GM23338 (cell line): ENCODE results near the gene SLC25A12. TPM values are rescaled to one million over a fixed set of nuclear protein-coding genes. Genes with fewer than 3 reads are reported as not detected.

Experiments used
- ATAC-seq: fragments of 200-7000 bp; cut with Tn5 transposase; 3 replicates; pipeline ENCODE4 v1.9.1; 2020
- DNase-seq: peaks from one replicate; pipeline ENCODE4 v3.0.0-alpha.2; 2015; ENCODE audit warnings: low spot score
- H2AFZ ChIP-seq: fragments of 200-600 bp; sonication (generic); 2 replicates; pipeline ENCODE4 v1.8.0; 2016; ENCODE audit warnings: antibody characterized with exemption, mild to moderate bottlenecking, moderate library complexity
- H3F3A ChIP-seq: fragments of 200-600 bp; sonication (generic); replicated peaks from 2 replicates; pipeline ENCODE4 v1.8.0; 2017; ENCODE audit warnings: antibody characterized with exemption, mixed run types, low read depth
- H3K27ac ChIP-seq: fragments of 200-600 bp; sonication (generic); 2 replicates; pipeline ENCODE4 v1.6.1; 2016; ENCODE audit warnings: low read depth
- H3K27me3 ChIP-seq: fragments of 200-600 bp; sonication (generic); 2 replicates; pipeline ENCODE4 v1.8.0; 2016; ENCODE audit warnings: mild to moderate bottlenecking, mixed run types, moderate library complexity; ENCODE audit not compliant: insufficient read depth
- H3K36me3 ChIP-seq: fragments of 200-600 bp; sonication (generic); 2 replicates; pipeline ENCODE4 v1.8.0; 2016; ENCODE audit warnings: mild to moderate bottlenecking; ENCODE audit not compliant: insufficient read depth
- H3K4me1 ChIP-seq: fragments of 200-600 bp; sonication (generic); 2 replicates; pipeline ENCODE4 v1.8.0; 2016; ENCODE audit warnings: mild to moderate bottlenecking, moderate library complexity; ENCODE audit not compliant: insufficient read depth
- H3K4me2 ChIP-seq: fragments of 200-600 bp; sonication (generic); 2 replicates; pipeline ENCODE4 v1.7.1; 2017; ENCODE audit warnings: mixed run types
- H3K4me3 ChIP-seq: fragments of 200-600 bp; sonication (generic); 2 replicates; pipeline ENCODE4 v1.6.1; 2016; ENCODE audit warnings: mixed run types
- H3K79me2 ChIP-seq: fragments of 200-600 bp; sonication (generic); replicated peaks from 2 replicates; pipeline ENCODE4 v1.8.0; 2017; ENCODE audit warnings: mild to moderate bottlenecking; ENCODE audit not compliant: insufficient read depth
- H3K9me2 ChIP-seq: fragments of 200-600 bp; sonication (generic); 2 replicates; pipeline ENCODE4 v1.8.0; 2017; ENCODE audit not compliant: insufficient read depth
- H4K20me1 ChIP-seq: fragments of 200-600 bp; sonication (generic); replicated peaks from 2 replicates; pipeline ENCODE4 v1.8.0; 2017; ENCODE audit warnings: mild to moderate bottlenecking; ENCODE audit not compliant: insufficient read depth
- H3K27ac Mint-ChIP-seq: 2 replicates; pipeline ENCODE4 v1.8.0; 2020; ENCODE audit warnings: inconsistent platforms, mild to moderate bottlenecking, moderate library complexity, mixed read lengths
- H3K27me3 Mint-ChIP-seq: 3 replicates; pipeline ENCODE4 v1.8.0; 2022; ENCODE audit warnings: low read depth, mild to moderate bottlenecking, moderate library complexity, mixed read lengths, inconsistent platforms; ENCODE audit not compliant: insufficient read depth, poor library complexity
- H3K36me3 Mint-ChIP-seq: 3 replicates; pipeline ENCODE4 v1.8.0; 2021; ENCODE audit warnings: low read depth, mild to moderate bottlenecking, inconsistent platforms, moderate library complexity, mixed read lengths
- H3K4me1 Mint-ChIP-seq: 3 replicates; pipeline ENCODE4 v1.8.0; 2020; ENCODE audit warnings: mild to moderate bottlenecking, inconsistent platforms, mixed read lengths
- H3K4me3 Mint-ChIP-seq: 3 replicates; pipeline ENCODE4 v1.8.0; 2021; ENCODE audit warnings: moderate library complexity, mild to moderate bottlenecking, inconsistent platforms, mixed read lengths
- H3K9me3 Mint-ChIP-seq: 3 replicates; pipeline ENCODE4 v1.8.0; 2020; ENCODE audit warnings: moderate library complexity, mild to moderate bottlenecking, inconsistent platforms, mixed read lengths
- CREB1 ChIP-seq: fragments of 250-450 bp; sonication (Bioruptor Pico); IDR thresholded peaks from 2 replicates; pipeline ENCODE4 v1.5.0; 2020; ENCODE audit warnings: low read depth, mild to moderate bottlenecking, moderate library complexity
- JUNB ChIP-seq: IDR thresholded peaks from one replicate; pipeline ENCODE4 v1.6.1; 2016; ENCODE audit warnings: antibody characterized with exemption; ENCODE audit not compliant: unreplicated experiment
- POLR2AphosphoS5 ChIP-seq: IDR thresholded peaks from 2 replicates; pipeline ENCODE4 v1.6.1; 2016; ENCODE audit warnings: antibody characterized with exemption, low read depth
- STAT1 ChIP-seq: IDR thresholded peaks from one replicate; pipeline ENCODE4 v1.6.1; 2016; ENCODE audit warnings: antibody characterized with exemption; ENCODE audit not compliant: unreplicated experiment
- ZNF114 ChIP-seq: fragments of 250-450 bp; sonication (Bioruptor Pico); IDR thresholded peaks from 2 replicates; pipeline ENCODE4 v1.5.0; 2020; ENCODE audit warnings: mild to moderate bottlenecking, moderate library complexity
- ZNF331 ChIP-seq: fragments of 250-450 bp; sonication (Bioruptor Pico); IDR thresholded peaks from 2 replicates; pipeline ENCODE4 v1.5.0; 2020; ENCODE audit warnings: low read depth, mild to moderate bottlenecking, moderate library complexity
- polyA plus RNA-seq: library from polyadenylated mRNA; unstranded; fragments of >200 nt; fragmentation: Nextera tagmentation; extraction: Ambion mirVana; gene quantifications from 2 replicates; pipeline ENCODE4 v1.2.1, GENCODE V29; 2016
- total RNA-seq: library from RNA; depleted of rRNA; stranded (reverse); fragments of >200 nt; shearing (Covaris generic); gene quantifications from 2 replicates; pipeline ENCODE4 v1.2.3, GENCODE V29; 2014
- TF ChIP-seq, protein P1 (sequence below): IDR thresholded peaks from one replicate; pipeline ENCODE4 v1.6.1; 2018; ENCODE audit warnings: antibody characterized with exemption; ENCODE audit not compliant: unreplicated experiment
- TF ChIP-seq, protein P2 (sequence below): IDR thresholded peaks from 2 replicates; pipeline ENCODE4 v1.6.1; 2016; ENCODE audit warnings: antibody characterized with exemption
- TF ChIP-seq, protein P3 (sequence below): fragments of 250-450 bp; sonication (Bioruptor Pico); IDR thresholded peaks from 2 replicates; pipeline ENCODE4 v1.5.0; 2020; ENCODE audit warnings: mild to moderate bottlenecking, moderate library complexity
- TF ChIP-seq, protein P4 (sequence below), 2 experiments: fragments of 200-600 bp in 1 of 2; sonication (generic) in 1 of 2; conservative IDR thresholded peaks; 2 replicates each; pipeline versions ENCODE4 v1.5.1 to v1.6.1; 2016 to 2017; ENCODE audit warnings: antibody characterized with exemption in 2 of 2, low read depth in 2 of 2, mild to moderate bottlenecking in 2 of 2, moderate library complexity in 1 of 2

The SLC25A12 gene
- total and polyA plus RNA-seq, 2 experiments from 2014 or later: 4.8 to 14.8 TPM

DNA sequence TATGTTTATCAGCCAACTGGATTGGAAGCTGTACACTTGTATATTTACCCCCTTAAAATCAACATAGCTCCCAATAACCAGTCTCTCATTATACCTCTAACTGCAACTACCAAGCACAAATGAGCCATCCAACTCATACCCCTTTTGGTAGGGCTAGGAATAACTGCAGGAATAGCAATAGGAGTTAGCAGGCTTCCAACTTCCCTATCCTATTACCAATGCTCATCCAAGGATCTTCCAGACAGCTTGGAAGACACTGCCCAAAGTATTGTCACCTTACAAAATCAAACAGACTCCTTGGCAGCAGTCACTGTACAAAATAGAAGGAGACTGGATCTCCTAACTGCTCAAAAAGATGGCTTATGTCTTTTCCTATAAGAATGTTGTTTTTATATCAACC lies 61.6 kb downstream of the SLC25A12 start (continued):
- no peak for TF ChIP-seq POLR2AphosphoS5

DNA sequence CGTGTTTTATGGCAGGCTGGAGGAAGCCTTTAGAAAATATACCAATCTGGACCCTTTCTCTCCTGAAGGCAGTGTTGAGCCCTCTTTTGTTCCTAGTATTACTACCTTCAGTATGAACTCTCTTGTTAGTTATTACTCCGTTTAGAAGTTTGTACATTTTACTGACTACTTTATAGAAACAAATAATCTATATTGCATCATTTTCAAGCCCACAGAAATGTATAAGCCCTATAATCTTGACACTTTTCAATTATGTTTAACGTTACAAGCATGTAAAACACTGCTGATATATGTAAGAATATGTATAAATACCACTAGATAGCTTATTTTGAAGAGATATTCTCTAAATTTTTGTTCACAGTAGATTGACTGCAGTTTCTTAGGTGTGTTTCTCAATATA lies 64.0 kb downstream of the SLC25A12 start:
- Mint-ChIP-seq H3K27me3 (peaks cover 2% of the 10 kb centered on the region), H3K9me3 (peaks cover 51% of the 10 kb centered on the region), H3K4me1 (no peaks in the 10 kb centered on the region), H3K4me3 (no peak overlapping the region), H3K27ac (no peak overlapping the region), H3K36me3 (peaks cover 84% of the 10 kb centered on the region)
- no peak overlapping the region for H3K27ac ChIP-seq
- no peak for DNase-seq
- ATAC-seq: no peak
- no peak overlapping the region for H3K4me3 ChIP-seq
- H3K9me2 ChIP-seq: no peaks in the 10 kb centered on the region
- no peak overlapping the region for H3K4me2 ChIP-seq
- H3K4me1 ChIP-seq: no peaks in the 10 kb centered on the region
- H3K36me3 ChIP-seq: peaks cover 48% of the 10 kb centered on the region
- H3K79me2 ChIP-seq: no peaks in the 10 kb centered on the region
- no peaks in the 10 kb centered on the region for H3F3A ChIP-seq
- no peaks in the 10 kb centered on the region for H3K27me3 ChIP-seq
- H2AFZ ChIP-seq: no peak overlapping the region
- TF ChIP-seq ZNF114 (CRISPR knock-in tag): no peak
- TF ChIP-seq STAT1: no peak
- TF ChIP-seq CREB1 (CRISPR knock-in tag): no peak
- TF ChIP-seq, protein P1, sequence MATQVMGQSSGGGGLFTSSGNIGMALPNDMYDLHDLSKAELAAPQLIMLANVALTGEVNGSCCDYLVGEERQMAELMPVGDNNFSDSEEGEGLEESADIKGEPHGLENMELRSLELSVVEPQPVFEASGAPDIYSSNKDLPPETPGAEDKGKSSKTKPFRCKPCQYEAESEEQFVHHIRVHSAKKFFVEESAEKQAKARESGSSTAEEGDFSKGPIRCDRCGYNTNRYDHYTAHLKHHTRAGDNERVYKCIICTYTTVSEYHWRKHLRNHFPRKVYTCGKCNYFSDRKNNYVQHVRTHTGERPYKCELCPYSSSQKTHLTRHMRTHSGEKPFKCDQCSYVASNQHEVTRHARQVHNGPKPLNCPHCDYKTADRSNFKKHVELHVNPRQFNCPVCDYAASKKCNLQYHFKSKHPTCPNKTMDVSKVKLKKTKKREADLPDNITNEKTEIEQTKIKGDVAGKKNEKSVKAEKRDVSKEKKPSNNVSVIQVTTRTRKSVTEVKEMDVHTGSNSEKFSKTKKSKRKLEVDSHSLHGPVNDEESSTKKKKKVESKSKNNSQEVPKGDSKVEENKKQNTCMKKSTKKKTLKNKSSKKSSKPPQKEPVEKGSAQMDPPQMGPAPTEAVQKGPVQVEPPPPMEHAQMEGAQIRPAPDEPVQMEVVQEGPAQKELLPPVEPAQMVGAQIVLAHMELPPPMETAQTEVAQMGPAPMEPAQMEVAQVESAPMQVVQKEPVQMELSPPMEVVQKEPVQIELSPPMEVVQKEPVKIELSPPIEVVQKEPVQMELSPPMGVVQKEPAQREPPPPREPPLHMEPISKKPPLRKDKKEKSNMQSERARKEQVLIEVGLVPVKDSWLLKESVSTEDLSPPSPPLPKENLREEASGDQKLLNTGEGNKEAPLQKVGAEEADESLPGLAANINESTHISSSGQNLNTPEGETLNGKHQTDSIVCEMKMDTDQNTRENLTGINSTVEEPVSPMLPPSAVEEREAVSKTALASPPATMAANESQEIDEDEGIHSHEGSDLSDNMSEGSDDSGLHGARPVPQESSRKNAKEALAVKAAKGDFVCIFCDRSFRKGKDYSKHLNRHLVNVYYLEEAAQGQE: no peak
- TF ChIP-seq, protein P2, sequence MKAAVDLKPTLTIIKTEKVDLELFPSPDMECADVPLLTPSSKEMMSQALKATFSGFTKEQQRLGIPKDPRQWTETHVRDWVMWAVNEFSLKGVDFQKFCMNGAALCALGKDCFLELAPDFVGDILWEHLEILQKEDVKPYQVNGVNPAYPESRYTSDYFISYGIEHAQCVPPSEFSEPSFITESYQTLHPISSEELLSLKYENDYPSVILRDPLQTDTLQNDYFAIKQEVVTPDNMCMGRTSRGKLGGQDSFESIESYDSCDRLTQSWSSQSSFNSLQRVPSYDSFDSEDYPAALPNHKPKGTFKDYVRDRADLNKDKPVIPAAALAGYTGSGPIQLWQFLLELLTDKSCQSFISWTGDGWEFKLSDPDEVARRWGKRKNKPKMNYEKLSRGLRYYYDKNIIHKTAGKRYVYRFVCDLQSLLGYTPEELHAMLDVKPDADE: no peak
- TF ChIP-seq, protein P3, sequence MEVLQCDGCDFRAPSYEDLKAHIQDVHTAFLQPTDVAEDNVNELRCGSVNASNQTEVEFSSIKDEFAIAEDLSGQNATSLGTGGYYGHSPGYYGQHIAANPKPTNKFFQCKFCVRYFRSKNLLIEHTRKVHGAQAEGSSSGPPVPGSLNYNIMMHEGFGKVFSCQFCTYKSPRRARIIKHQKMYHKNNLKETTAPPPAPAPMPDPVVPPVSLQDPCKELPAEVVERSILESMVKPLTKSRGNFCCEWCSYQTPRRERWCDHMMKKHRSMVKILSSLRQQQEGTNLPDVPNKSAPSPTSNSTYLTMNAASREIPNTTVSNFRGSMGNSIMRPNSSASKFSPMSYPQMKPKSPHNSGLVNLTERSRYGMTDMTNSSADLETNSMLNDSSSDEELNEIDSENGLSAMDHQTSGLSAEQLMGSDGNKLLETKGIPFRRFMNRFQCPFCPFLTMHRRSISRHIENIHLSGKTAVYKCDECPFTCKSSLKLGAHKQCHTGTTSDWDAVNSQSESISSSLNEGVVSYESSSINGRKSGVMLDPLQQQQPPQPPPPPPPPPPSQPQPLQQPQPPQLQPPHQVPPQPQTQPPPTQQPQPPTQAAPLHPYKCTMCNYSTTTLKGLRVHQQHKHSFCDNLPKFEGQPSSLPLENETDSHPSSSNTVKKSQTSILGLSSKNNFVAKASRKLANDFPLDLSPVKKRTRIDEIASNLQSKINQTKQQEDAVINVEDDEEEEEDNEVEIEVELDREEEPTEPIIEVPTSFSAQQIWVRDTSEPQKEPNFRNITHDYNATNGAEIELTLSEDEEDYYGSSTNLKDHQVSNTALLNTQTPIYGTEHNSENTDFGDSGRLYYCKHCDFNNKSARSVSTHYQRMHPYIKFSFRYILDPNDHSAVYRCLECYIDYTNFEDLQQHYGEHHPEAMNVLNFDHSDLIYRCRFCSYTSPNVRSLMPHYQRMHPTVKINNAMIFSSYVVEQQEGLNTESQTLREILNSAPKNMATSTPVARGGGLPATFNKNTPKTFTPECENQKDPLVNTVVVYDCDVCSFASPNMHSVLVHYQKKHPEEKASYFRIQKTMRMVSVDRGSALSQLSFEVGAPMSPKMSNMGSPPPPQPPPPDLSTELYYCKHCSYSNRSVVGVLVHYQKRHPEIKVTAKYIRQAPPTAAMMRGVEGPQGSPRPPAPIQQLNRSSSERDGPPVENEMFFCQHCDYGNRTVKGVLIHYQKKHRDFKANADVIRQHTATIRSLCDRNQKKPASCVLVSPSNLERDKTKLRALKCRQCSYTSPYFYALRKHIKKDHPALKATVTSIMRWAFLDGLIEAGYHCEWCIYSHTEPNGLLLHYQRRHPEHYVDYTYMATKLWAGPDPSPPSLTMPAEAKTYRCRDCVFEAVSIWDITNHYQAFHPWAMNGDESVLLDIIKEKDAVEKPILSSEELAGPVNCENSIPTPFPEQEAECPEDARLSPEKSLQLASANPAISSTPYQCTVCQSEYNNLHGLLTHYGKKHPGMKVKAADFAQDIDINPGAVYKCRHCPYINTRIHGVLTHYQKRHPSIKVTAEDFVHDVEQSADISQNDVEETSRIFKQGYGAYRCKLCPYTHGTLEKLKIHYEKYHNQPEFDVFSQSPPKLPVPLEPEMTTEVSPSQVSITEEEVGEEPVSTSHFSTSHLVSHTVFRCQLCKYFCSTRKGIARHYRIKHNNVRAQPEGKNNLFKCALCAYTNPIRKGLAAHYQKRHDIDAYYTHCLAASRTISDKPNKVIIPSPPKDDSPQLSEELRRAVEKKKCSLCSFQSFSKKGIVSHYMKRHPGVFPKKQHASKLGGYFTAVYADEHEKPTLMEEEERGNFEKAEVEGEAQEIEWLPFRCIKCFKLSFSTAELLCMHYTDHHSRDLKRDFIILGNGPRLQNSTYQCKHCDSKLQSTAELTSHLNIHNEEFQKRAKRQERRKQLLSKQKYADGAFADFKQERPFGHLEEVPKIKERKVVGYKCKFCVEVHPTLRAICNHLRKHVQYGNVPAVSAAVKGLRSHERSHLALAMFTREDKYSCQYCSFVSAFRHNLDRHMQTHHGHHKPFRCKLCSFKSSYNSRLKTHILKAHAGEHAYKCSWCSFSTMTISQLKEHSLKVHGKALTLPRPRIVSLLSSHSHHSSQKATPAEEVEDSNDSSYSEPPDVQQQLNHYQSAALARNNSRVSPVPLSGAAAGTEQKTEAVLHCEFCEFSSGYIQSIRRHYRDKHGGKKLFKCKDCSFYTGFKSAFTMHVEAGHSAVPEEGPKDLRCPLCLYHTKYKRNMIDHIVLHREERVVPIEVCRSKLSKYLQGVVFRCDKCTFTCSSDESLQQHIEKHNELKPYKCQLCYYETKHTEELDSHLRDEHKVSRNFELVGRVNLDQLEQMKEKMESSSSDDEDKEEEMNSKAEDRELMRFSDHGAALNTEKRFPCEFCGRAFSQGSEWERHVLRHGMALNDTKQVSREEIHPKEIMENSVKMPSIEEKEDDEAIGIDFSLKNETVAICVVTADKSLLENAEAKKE: no peak
- no peak for TF ChIP-seq ZNF331
- TF ChIP-seq JUNB: no peak
- TF ChIP-seq, protein P4, sequence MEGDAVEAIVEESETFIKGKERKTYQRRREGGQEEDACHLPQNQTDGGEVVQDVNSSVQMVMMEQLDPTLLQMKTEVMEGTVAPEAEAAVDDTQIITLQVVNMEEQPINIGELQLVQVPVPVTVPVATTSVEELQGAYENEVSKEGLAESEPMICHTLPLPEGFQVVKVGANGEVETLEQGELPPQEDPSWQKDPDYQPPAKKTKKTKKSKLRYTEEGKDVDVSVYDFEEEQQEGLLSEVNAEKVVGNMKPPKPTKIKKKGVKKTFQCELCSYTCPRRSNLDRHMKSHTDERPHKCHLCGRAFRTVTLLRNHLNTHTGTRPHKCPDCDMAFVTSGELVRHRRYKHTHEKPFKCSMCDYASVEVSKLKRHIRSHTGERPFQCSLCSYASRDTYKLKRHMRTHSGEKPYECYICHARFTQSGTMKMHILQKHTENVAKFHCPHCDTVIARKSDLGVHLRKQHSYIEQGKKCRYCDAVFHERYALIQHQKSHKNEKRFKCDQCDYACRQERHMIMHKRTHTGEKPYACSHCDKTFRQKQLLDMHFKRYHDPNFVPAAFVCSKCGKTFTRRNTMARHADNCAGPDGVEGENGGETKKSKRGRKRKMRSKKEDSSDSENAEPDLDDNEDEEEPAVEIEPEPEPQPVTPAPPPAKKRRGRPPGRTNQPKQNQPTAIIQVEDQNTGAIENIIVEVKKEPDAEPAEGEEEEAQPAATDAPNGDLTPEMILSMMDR (conservative IDR thresholded peaks at IDR 0.05; ENCODE audit: low read depth in 2 of 2): no peak
- TF ChIP-seq POLR2AphosphoS5: no peak
- no peaks in the 10 kb centered on the region for H4K20me1 ChIP-seq
